HepG2 (cell line): ENCODE results near the gene RDH12. TPM values are rescaled to one million over a fixed set of nuclear protein-coding genes. Genes with fewer than 3 reads are reported as not detected.
A peak's percentile ranks its signal among the peaks of the same experiment; 100 is the strongest.

Source experiments
- ARID3A ChIP-seq: IDR thresholded peaks from 2 replicates; pipeline ENCODE4 v1.6.1; 2012; ENCODE audit warnings: low read depth, low read length, improper control_type of control experiment
- CREM ChIP-seq, 2 experiments: sonication (generic) in 1 of 2; formaldehyde crosslinking in 1 of 2; IDR thresholded peaks; 2 replicates each; pipeline versions ENCODE4 v1.4.0 to v1.6.1; 2016 to 2020; ENCODE audit warnings: antibody characterized with exemption in 1 of 2, mild to moderate bottlenecking in 1 of 2, missing genetic modification reagents in 1 of 2
- FOXJ3 ChIP-seq: sonication (generic); formaldehyde crosslinking; IDR thresholded peaks from 2 replicates; pipeline ENCODE4 v1.4.0; 2020; ENCODE audit warnings: missing genetic modification reagents, mild to moderate bottlenecking, borderline replicate concordance
- FOXP1 ChIP-seq, 2 experiments: fragments of 450-650 bp in 1 of 2; IDR thresholded peaks; 2 replicates each; pipeline ENCODE4 v1.6.1; 2017 to 2018; ENCODE audit warnings: antibody characterized with exemption in 1 of 2
- GATAD2A ChIP-seq: IDR thresholded peaks from 2 replicates; pipeline ENCODE4 v1.6.1; 2016
- HNF4A ChIP-seq: sonication (generic); formaldehyde crosslinking; IDR thresholded peaks from 2 replicates; pipeline ENCODE4 v1.4.0; 2020; ENCODE audit warnings: missing genetic modification reagents
- JUN ChIP-seq: sonication (generic); formaldehyde crosslinking; IDR thresholded peaks from 2 replicates; pipeline ENCODE4 v1.4.0; 2020; ENCODE audit warnings: mild to moderate bottlenecking, missing genetic modification reagents
- NCOR1 ChIP-seq: fragments of 200-600 bp; sonication (generic); IDR thresholded peaks from 2 replicates; pipeline ENCODE4 v1.7.0; 2017; ENCODE audit warnings: antibody characterized with exemption, low read length, borderline replicate concordance
- RARA ChIP-seq: IDR thresholded peaks from 2 replicates; pipeline ENCODE4 v1.6.1; 2016; ENCODE audit warnings: missing genetic modification reagents, missing compliant biosample characterization
- RFX5 ChIP-seq: IDR thresholded peaks from 2 replicates; pipeline ENCODE4 v1.6.1; 2011; ENCODE audit warnings: low read depth, low read length, improper control_type of control experiment
- RXRB ChIP-seq: IDR thresholded peaks from 2 replicates; pipeline ENCODE4 v1.6.1; 2016; ENCODE audit warnings: borderline replicate concordance, missing genetic modification reagents, missing compliant biosample characterization
- SOX13 ChIP-seq, 3 experiments: fragments of 450-650 bp in 1 of 3; sonication (generic) in 1 of 3; formaldehyde crosslinking in 1 of 3; IDR thresholded peaks in 2 of 3; conservative IDR thresholded peaks in 1 of 3; 2 replicates each; pipeline versions ENCODE4 v1.5.0 to v1.6.1; 2016 to 2020; ENCODE audit warnings: antibody characterized with exemption in 1 of 3, mild to moderate bottlenecking in 1 of 3, missing compliant biosample characterization in 1 of 3, missing genetic modification reagents in 1 of 3, moderate library complexity in 1 of 3
- SOX5 ChIP-seq: IDR thresholded peaks from 2 replicates; pipeline ENCODE4 v1.6.1; 2016; ENCODE audit warnings: borderline replicate concordance
- SOX6 ChIP-seq, 2 experiments: fragments of 450-650 bp in 1 of 2; sonication (generic) in 1 of 2; formaldehyde crosslinking in 1 of 2; IDR thresholded peaks; 2 replicates each; pipeline versions ENCODE4 v1.4.0 to v1.6.1; 2017 to 2020; ENCODE audit warnings: antibody characterized with exemption in 1 of 2, mild to moderate bottlenecking in 1 of 2, missing genetic modification reagents in 1 of 2
- TBX3 ChIP-seq: fragments of 450-650 bp; IDR thresholded peaks from 2 replicates; pipeline ENCODE4 v1.6.1; 2017; ENCODE audit warnings: antibody characterized with exemption, mild to moderate bottlenecking, inconsistent platforms, borderline replicate concordance
- ZBTB20 ChIP-seq: sonication (generic); formaldehyde crosslinking; IDR thresholded peaks from 2 replicates; pipeline ENCODE4 v1.8.1; 2023; ENCODE audit warnings: missing genetic modification reagents, low read depth, mild to moderate bottlenecking, borderline replicate concordance
- ZNF362 ChIP-seq: sonication (generic); formaldehyde crosslinking; IDR thresholded peaks from 2 replicates; pipeline ENCODE4 v1.4.0; 2020; ENCODE audit warnings: missing genetic modification reagents, mild to moderate bottlenecking, borderline replicate concordance
- ZNF501 ChIP-seq: sonication (generic); formaldehyde crosslinking; IDR thresholded peaks from 2 replicates; pipeline ENCODE4 v1.5.1; 2020; ENCODE audit warnings: mild to moderate bottlenecking, moderate library complexity, missing genetic modification reagents
- ZNF549 ChIP-seq: sonication (generic); formaldehyde crosslinking; IDR thresholded peaks from 2 replicates; pipeline ENCODE4 v1.5.0; 2020; ENCODE audit warnings: missing genetic modification reagents
- ZNF605 ChIP-seq: sonication (generic); formaldehyde crosslinking; IDR thresholded peaks from 2 replicates; pipeline ENCODE4 v1.8.0; 2022; ENCODE audit warnings: mild to moderate bottlenecking, missing genetic modification reagents
- ZNF782 ChIP-seq: sonication (generic); formaldehyde crosslinking; IDR thresholded peaks from 2 replicates; pipeline ENCODE4 v1.4.0; 2020; ENCODE audit warnings: missing genetic modification reagents, mild to moderate bottlenecking, borderline replicate concordance
- polyA plus RNA-seq, 8 experiments: library from polyadenylated mRNA; depleted of rRNA in 3 of 8; stranded (reverse) in 7 of 8; unstranded in 1 of 8; fragments of >200 nt; fragmentation: Illumina TruSeq in 4 of 8; extraction: Trizol in 4 of 8; gene quantifications; 2 replicates each; pipeline versions ENCODE4 v1.2.1 to v1.2.3, GENCODE V29; 2011 to 2016; ENCODE audit warnings: low read depth in 4 of 8, missing spikeins in 1 of 8, mixed read lengths in 1 of 8; ENCODE audit not compliant: insufficient read depth in 1 of 8
- total RNA-seq, 5 experiments: library from RNA; depleted of rRNA; stranded (reverse); fragments of >200 nt; fragmentation: Illumina TruSeq; extraction: Trizol; gene quantifications; 2 replicates each; pipeline ENCODE4 v1.2.3, GENCODE V29; 2016; ENCODE audit warnings: low read depth in 1 of 5
- TF ChIP-seq, protein P1 (sequence below): sonication (generic); formaldehyde crosslinking; IDR thresholded peaks from 2 replicates; pipeline ENCODE4 v1.4.0; 2020; ENCODE audit warnings: mild to moderate bottlenecking, missing genetic modification reagents, borderline replicate concordance

RDH12 gene
- total and polyA plus RNA-seq, 2 of the 13 experiments (the other 11 are each of a cell fraction or from before 2014, with no cell fraction given): 1.6 to 2.1 TPM

- TF ChIP-seq SOX6 (IDR thresholded peaks at IDR 0.05) (no peak), SOX6 (CRISPR knock-in tag; IDR thresholded peaks at IDR 0.05) (peak; percentile 74; the same call in 1 of the 2 replicates), FOXJ3 (0 out of 2 replicates have a peak, but pooled peaks have one; percentile 50), ZBTB20 (CRISPR knock-in tag) (peak; percentile 61; the same call in 1 of the 2 replicates), SOX5 (peak; percentile 80), SOX13 (IDR thresholded peaks at IDR 0.05) (0 out of 2 replicates have a peak, but pooled peaks have one; percentile 23), SOX13 (CRISPR knock-in tag; conservative IDR thresholded peaks at IDR 0.05 in 1 of 2, IDR thresholded peaks at IDR 0.05 in 1 of 2) (peak in 1 of 2 experiments; percentile 83; a peak in 2 of 4 replicates), ARID3A (peak; percentile 56; the same call in 1 of the 2 replicates), FOXP1 (IDR thresholded peaks at IDR 0.05) (no peak), FOXP1 (CRISPR knock-in tag; IDR thresholded peaks at IDR 0.05) (peak; percentile 83), ZNF501 (CRISPR knock-in tag) (no peak), ZNF362 (peak; percentile 55; the same call in 1 of the 2 replicates), ZNF549 (CRISPR knock-in tag) (peak; percentile 79; the same call in 1 of the 2 replicates), RXRB (CRISPR knock-in tag) (0 out of 2 replicates have a peak, but pooled peaks have one; percentile 10), RARA (CRISPR knock-in tag) (peak; percentile 37; the same call in 1 of the 2 replicates), RFX5 (no peak), NCOR1 (0 out of 2 replicates have a peak, but pooled peaks have one; percentile 17), TBX3 (peak; percentile 80), ZNF605 (CRISPR knock-in tag) (no peak), ZNF782 (CRISPR knock-in tag) (no peak), GATAD2A (CRISPR knock-in tag) (peak; percentile 22; the same call in 1 of the 2 replicates), JUN (no peak), CREM (IDR thresholded peaks at IDR 0.05) (peak; percentile 32; the same call in 1 of the 2 replicates), CREM (CRISPR knock-in tag; IDR thresholded peaks at IDR 0.05) (no peak), HNF4A (peak; percentile 21; the same call in 1 of the 2 replicates)
- TF ChIP-seq, protein P1, sequence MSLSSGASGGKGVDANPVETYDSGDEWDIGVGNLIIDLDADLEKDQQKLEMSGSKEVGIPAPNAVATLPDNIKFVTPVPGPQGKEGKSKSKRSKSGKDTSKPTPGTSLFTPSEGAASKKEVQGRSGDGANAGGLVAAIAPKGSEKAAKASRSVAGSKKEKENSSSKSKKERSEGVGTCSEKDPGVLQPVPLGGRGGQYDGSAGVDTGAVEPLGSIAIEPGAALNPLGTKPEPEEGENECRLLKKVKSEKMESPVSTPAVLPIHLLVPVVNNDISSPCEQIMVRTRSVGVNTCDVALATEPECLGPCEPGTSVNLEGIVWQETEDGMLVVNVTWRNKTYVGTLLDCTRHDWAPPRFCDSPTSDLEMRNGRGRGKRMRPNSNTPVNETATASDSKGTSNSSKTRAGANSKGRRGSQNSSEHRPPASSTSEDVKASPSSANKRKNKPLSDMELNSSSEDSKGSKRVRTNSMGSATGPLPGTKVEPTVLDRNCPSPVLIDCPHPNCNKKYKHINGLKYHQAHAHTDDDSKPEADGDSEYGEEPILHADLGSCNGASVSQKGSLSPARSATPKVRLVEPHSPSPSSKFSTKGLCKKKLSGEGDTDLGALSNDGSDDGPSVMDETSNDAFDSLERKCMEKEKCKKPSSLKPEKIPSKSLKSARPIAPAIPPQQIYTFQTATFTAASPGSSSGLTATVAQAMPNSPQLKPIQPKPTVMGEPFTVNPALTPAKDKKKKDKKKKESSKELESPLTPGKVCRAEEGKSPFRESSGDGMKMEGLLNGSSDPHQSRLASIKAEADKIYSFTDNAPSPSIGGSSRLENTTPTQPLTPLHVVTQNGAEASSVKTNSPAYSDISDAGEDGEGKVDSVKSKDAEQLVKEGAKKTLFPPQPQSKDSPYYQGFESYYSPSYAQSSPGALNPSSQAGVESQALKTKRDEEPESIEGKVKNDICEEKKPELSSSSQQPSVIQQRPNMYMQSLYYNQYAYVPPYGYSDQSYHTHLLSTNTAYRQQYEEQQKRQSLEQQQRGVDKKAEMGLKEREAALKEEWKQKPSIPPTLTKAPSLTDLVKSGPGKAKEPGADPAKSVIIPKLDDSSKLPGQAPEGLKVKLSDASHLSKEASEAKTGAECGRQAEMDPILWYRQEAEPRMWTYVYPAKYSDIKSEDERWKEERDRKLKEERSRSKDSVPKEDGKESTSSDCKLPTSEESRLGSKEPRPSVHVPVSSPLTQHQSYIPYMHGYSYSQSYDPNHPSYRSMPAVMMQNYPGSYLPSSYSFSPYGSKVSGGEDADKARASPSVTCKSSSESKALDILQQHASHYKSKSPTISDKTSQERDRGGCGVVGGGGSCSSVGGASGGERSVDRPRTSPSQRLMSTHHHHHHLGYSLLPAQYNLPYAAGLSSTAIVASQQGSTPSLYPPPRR (CRISPR knock-in tag): peak; percentile 79
Measured at GRCh38 chr14:67717048-67717447, 15.4 kb downstream of the RDH12 start (continued).
